Neuronal stem cell (in vitro differentiated cells): ENCODE results near the gene CLEC16A.

Source experiments
- DNase-seq: peaks from one replicate; pipeline ENCODE4 v3.0.0-alpha.2; 2013; ENCODE audit warnings: low spot score
- H2AFZ ChIP-seq: one replicate; pipeline ENCODE4 v1.6.1; 2013; ENCODE audit warnings: mild to moderate bottlenecking, low read length, inconsistent platforms
- H2AK5ac ChIP-seq: 2 replicates; pipeline ENCODE4 v1.6.1; 2013; ENCODE audit warnings: low read depth, mild to moderate bottlenecking, inconsistent platforms, low read length, moderate library complexity, mixed read lengths
- H2BK120ac ChIP-seq: 2 replicates; pipeline ENCODE4 v1.6.1; 2013; ENCODE audit warnings: low read depth, mild to moderate bottlenecking, inconsistent platforms, low read length, moderate library complexity, mixed read lengths
- H2BK12ac ChIP-seq: one replicate; pipeline ENCODE4 v1.6.1; 2013; ENCODE audit warnings: low read length, inconsistent platforms
- H2BK15ac ChIP-seq: 2 replicates; pipeline ENCODE4 v1.6.1; 2013; ENCODE audit warnings: mild to moderate bottlenecking, low read length, inconsistent platforms, mixed read lengths
- H2BK5ac ChIP-seq: one replicate; pipeline ENCODE4 v1.6.1; 2013; ENCODE audit warnings: inconsistent platforms, mild to moderate bottlenecking, low read length, moderate library complexity
- H3K14ac ChIP-seq: one replicate; pipeline ENCODE4 v1.6.1; 2013; ENCODE audit warnings: low read length, inconsistent platforms
- H3K18ac ChIP-seq: 2 replicates; pipeline ENCODE4 v1.6.1; 2013; ENCODE audit warnings: low read length, inconsistent platforms
- H3K23ac ChIP-seq: 2 replicates; pipeline ENCODE4 v1.6.1; 2013; ENCODE audit warnings: low read depth, mild to moderate bottlenecking, mixed read lengths, low read length, inconsistent platforms; ENCODE audit not compliant: poor library complexity
- H3K27ac ChIP-seq: replicated peaks from 3 replicates; pipeline ENCODE4 v1.5.1; 2013; ENCODE audit warnings: low read length, inconsistent platforms
- H3K27me3 ChIP-seq, 3 experiments: 2 replicates each; pipeline ENCODE4 v1.6.1; 2013; ENCODE audit warnings: low read length in 3 of 3, mild to moderate bottlenecking in 2 of 3, inconsistent platforms in 1 of 3, low read depth in 1 of 3, mixed read lengths in 1 of 3, moderate library complexity in 1 of 3; ENCODE audit not compliant: control insufficient read depth in 3 of 3, insufficient read depth in 3 of 3
- H3K36me3 ChIP-seq, 2 donors: replicated peaks in 1 of 2; 2 replicates each; pipeline ENCODE4 v1.6.1; 2013; ENCODE audit warnings: low read length in 2 of 2; ENCODE audit not compliant: control insufficient read depth in 2 of 2, insufficient read depth in 2 of 2
- H3K4ac ChIP-seq: 2 replicates; pipeline ENCODE4 v1.6.1; 2013; ENCODE audit warnings: inconsistent platforms, mild to moderate bottlenecking, low read length, moderate library complexity
- H3K4me1 ChIP-seq, 2 donors: 1 replicate in 1 of 2; 2 replicates in 1 of 2; pipeline ENCODE4 v1.6.1; 2013; ENCODE audit warnings: low read length in 2 of 2, low read depth in 1 of 2; ENCODE audit not compliant: control insufficient read depth in 2 of 2, insufficient read depth in 1 of 2
- H3K4me2 ChIP-seq: one replicate; pipeline ENCODE4 v1.6.1; 2013; ENCODE audit warnings: mild to moderate bottlenecking, low read length, inconsistent platforms; ENCODE audit not compliant: insufficient read depth, poor library complexity, severe bottlenecking
- H3K4me3 ChIP-seq, 2 donors: 2 replicates each; pipeline ENCODE4 v1.5.1; 2013; ENCODE audit warnings: low read length in 2 of 2, mild to moderate bottlenecking in 2 of 2, inconsistent platforms in 1 of 2, moderate library complexity in 1 of 2
- H3K79me1 ChIP-seq: one replicate; pipeline ENCODE4 v1.6.1; 2013; ENCODE audit warnings: low read depth, mild to moderate bottlenecking, inconsistent platforms, low read length, moderate library complexity
- H3K9ac ChIP-seq: one replicate; pipeline ENCODE4 v1.6.1; 2013; ENCODE audit warnings: mild to moderate bottlenecking, low read depth, low read length, inconsistent platforms; ENCODE audit not compliant: poor library complexity
- H3K9me3 ChIP-seq, 2 donors: replicated peaks in 1 of 2; 2 replicates each; pipeline versions ENCODE3 to v1.6.1; 2013; ENCODE audit warnings: low read length in 2 of 2, mild to moderate bottlenecking in 2 of 2, inconsistent platforms in 1 of 2, low read depth in 1 of 2, mixed read lengths in 1 of 2, moderate library complexity in 1 of 2; ENCODE audit not compliant: control insufficient read depth in 2 of 2, insufficient read depth in 1 of 2
- H4K8ac ChIP-seq: one replicate; pipeline ENCODE4 v1.6.1; 2013; ENCODE audit warnings: low read depth, mild to moderate bottlenecking, inconsistent platforms, low read length, moderate library complexity
- H4K91ac ChIP-seq: one replicate; pipeline ENCODE4 v1.6.1; 2013; ENCODE audit warnings: low read length, low read depth, mild to moderate bottlenecking, inconsistent platforms; ENCODE audit not compliant: poor library complexity
- WGBS, 2 donors: extraction: QIAGEN DNeasy Blood & Tissue Kit; methylation state at CpG; one replicate each; pipeline ENCODE4 v1.1.7; 2013; ENCODE audit warnings: missing lambda C conversion rate in 2 of 2, mixed read lengths in 1 of 2; ENCODE audit not compliant: insufficient read length in 2 of 2, insufficient replicate concordance in 1 of 2; ENCODE audit errors: extremely low coverage in 2 of 2; 5-methylcytosine and 5-hydroxymethylcytosine counted together

The CLEC16A gene

DNA sequence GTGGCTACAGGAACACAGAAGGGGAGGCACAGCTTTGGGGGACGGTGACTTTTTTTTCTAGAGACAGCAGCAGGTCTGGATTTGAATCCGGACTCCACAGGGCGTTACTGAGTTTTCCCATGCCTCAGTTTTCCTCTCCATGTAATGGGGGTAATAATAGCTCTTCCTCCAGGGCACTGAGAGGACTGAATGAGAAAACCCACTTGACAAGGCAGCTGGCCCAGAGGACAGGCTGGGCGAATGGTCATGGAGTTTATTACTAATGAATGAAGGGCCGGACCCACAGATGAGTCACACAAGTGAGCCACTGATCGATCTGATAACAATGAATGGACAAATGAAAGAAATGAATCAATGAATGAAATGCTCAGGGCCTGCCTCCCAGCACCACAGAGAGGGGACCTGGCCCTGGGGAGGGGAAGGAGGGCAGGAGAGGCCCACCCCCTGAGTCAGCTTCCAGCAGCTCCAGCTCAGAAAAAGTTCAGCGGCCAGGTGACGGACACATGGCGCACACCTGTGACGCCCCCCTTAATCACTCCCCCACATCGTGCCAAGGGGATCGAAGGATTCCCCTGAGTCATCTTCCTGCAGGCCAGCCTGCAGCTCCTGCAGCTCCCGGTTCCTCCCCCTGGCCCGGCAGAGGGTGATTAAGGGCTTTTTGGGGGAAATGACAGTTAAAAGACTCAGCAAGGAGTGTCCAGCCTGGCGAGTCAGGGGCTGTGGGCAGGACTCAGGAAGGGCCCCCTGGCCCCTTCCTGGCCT is 257.3 kb downstream of the CLEC16A start:
- no peak overlapping the region for H2BK120ac ChIP-seq
- H2BK12ac ChIP-seq: no peak overlapping the region
- H2AFZ ChIP-seq: peak overlapping the region; percentile 17
- H3K27ac ChIP-seq: no peak overlapping the region
- H2BK5ac ChIP-seq: no peak overlapping the region
- no peak overlapping the region for H3K9ac ChIP-seq
- H3K14ac ChIP-seq: no peak overlapping the region
- DNase-seq: no peak
- H3K4ac ChIP-seq: no peak overlapping the region
- H3K4me2 ChIP-seq: no peak overlapping the region
- peak overlapping the region; percentile 66 for H3K18ac ChIP-seq
- no peaks in the 10 kb centered on the region for H3K9me3 ChIP-seq
- H4K8ac ChIP-seq: no peak overlapping the region
- H2BK15ac ChIP-seq: no peak overlapping the region
- no peaks in the 10 kb centered on the region for H3K36me3 ChIP-seq
- H3K79me1 ChIP-seq: no peaks in the 10 kb centered on the region
- no CpG with 5 or more reads among the region's 15 CpGs for WGBS, 2 donors
- H4K91ac ChIP-seq: no peak overlapping the region
- H3K4me1 ChIP-seq: peaks cover 18 to 27% of the 10 kb centered on the region in 2 donors
- H2AK5ac ChIP-seq: no peak overlapping the region
- H3K23ac ChIP-seq: no peak overlapping the region
- H3K4me3 ChIP-seq: no peak overlapping the region
- no peaks in the 10 kb centered on the region for H3K27me3 ChIP-seq

DNA sequence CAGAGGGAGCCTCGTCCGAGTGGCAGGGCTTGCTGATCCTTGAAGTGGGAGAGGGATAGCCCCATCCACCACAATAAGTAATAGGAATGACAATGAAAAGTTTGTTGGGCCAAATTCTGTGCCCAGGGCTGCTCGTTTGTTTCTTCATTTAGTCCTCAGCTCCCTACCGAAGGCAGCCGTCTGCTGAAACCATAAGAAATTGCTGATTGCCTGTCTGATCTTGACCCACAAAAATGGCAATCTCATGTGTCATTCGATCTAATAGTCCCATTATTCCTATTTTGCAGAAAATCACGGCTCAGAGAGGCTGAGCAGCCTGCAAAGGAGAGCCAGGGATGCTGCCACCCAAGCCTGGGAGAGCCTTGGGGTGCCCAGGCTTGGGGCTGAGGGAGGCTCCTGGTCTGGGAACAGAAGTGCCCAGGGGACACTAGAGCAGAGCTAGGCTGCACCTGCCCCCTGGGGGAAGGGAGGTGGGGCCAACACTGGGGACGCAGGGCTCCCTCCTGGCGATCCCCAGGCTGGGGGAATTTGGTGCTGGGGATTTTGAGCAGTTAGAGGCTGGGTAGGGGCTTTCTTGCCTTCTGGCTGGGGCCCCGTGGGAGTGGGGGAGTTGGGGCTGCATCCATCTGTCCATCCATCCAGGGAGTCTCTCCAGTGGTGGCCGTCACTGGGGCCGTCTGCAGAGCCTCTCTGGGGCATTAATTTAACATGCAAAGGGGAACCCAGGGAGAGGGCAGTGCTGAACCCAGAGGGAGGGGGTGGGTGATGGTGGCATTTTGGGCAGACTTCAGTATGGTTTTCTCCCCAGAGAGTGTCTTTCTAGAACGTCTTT is 258.1 kb downstream of the CLEC16A start:
- no peaks in the 10 kb centered on the region for H3K27me3 ChIP-seq
- H4K91ac ChIP-seq: no peak overlapping the region
- no peak overlapping the region for H3K27ac ChIP-seq
- peak overlapping the region; percentile 17 for H2AFZ ChIP-seq
- no peak for DNase-seq
- H2BK12ac ChIP-seq: no peak overlapping the region
- no peak overlapping the region for H3K4me2 ChIP-seq
- no peak overlapping the region for H3K9ac ChIP-seq
- peak overlapping the region; percentile 23 for H3K23ac ChIP-seq
- H3K4me1 ChIP-seq: peaks cover 18 to 27% of the 10 kb centered on the region in 2 donors
- H3K79me1 ChIP-seq: no peaks in the 10 kb centered on the region
- peak overlapping the region; percentile 61 for H2BK15ac ChIP-seq
- no peak overlapping the region for H3K4me3 ChIP-seq
- H2BK5ac ChIP-seq: peak overlapping the region; percentile 80
- no CpG with 5 or more reads among the region's 13 CpGs for WGBS, 2 donors
- H3K14ac ChIP-seq: no peak overlapping the region
- H2AK5ac ChIP-seq: peak overlapping the region; percentile 1
- no peaks in the 10 kb centered on the region for H3K36me3 ChIP-seq
- peak overlapping the region; percentile 88 for H3K18ac ChIP-seq
- H3K9me3 ChIP-seq: peaks cover 0 to 2% of the 10 kb centered on the region in 2 donors
- H2BK120ac ChIP-seq: no peak overlapping the region
- H3K4ac ChIP-seq: no peak overlapping the region
- H4K8ac ChIP-seq: no peak overlapping the region

DNA sequence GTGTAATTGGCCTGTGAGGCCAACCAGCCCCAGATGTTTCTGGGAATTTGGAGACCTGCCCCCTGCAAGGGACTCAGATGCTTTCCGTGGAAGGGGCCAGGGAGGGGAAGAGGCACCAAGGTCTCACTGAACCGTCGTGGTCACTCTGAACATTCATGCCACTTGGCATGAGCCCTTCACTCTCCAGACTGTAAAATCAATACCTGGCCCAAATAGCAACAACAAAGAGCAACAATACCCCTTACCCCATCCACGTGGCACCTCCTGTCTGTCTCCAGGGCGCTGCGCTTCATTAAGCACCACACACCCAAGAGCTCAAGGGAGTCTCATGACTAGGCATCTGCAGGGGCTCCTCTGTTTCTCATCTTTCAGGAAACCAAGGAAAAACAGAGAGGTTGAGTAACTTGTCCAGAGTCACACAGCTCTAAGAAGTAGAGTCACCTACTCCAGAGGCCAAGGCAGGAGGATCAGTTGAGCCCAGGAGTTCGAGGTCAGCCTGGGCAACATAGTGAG is 258.8 kb downstream of the CLEC16A start:
- H2AK5ac ChIP-seq: peak overlapping the region; percentile 1
- H3K23ac ChIP-seq: no peak overlapping the region
- no peak overlapping the region for H3K14ac ChIP-seq
- no peak overlapping the region for H3K9ac ChIP-seq
- H3K79me1 ChIP-seq: no peaks in the 10 kb centered on the region
- peak overlapping the region; percentile 61 for H2BK15ac ChIP-seq
- H4K91ac ChIP-seq: no peak overlapping the region
- no CpG with 5 or more reads among the region's 7 CpGs for WGBS, 2 donors
- no peak overlapping the region for H2BK120ac ChIP-seq
- no peak overlapping the region for H3K27ac ChIP-seq
- H3K27me3 ChIP-seq: no peaks in the 10 kb centered on the region
- H3K36me3 ChIP-seq: no peaks in the 10 kb centered on the region
- H3K9me3 ChIP-seq: peaks cover 2 to 3% of the 10 kb centered on the region in 2 donors
- H2BK12ac ChIP-seq: no peak overlapping the region
- peaks cover 18 to 25% of the 10 kb centered on the region in 2 donors for H3K4me1 ChIP-seq
- H3K4ac ChIP-seq: no peak overlapping the region
- no peak overlapping the region for H3K4me2 ChIP-seq
- no peak for DNase-seq
- no peak overlapping the region for H4K8ac ChIP-seq
- H3K4me3 ChIP-seq: no peak overlapping the region
- no peak overlapping the region for H3K18ac ChIP-seq
- H2BK5ac ChIP-seq: no peak overlapping the region
- H2AFZ ChIP-seq: no peak overlapping the region

DNA sequence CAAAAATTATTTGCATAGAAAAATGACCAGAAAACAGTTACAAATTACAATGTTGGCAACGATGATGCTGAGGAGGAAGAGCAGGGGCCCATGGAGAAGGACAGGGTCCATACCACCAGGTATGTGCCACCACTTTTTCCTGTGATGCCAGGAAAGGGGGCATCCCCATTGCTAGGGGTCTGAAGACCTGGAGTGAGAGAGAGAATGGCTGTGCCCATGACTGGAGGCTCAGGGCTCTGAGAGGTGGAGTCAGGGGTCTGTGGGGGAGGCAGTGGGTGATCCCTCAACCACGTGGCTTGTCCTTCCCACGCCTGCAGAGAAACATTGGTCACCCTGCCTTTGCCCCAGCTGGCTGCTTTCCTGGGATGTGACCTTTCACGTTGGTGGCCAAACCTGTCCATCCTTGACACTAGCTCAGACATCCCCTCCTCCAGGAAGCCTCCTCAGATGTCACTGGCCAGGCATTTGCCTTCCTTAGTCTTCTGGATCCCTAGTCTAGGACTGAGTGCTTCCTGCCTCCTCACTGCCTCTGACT is 260.2 kb downstream of the CLEC16A start:
- H2BK15ac ChIP-seq: no peak overlapping the region
- WGBS, 2 donors: no CpG with 5 or more reads among the region's 4 CpGs
- no peak overlapping the region for H2BK12ac ChIP-seq
- no peak overlapping the region for H2BK120ac ChIP-seq
- H3K9ac ChIP-seq: no peak overlapping the region
- DNase-seq: no peak
- H3K4me3 ChIP-seq: no peak overlapping the region
- no peak overlapping the region for H3K4ac ChIP-seq
- no peak overlapping the region for H3K27ac ChIP-seq
- no peak overlapping the region for H2AFZ ChIP-seq
- H3K9me3 ChIP-seq: peaks cover 3 to 5% of the 10 kb centered on the region in 2 donors
- H4K8ac ChIP-seq: no peak overlapping the region
- peak overlapping the region; percentile 59 for H3K18ac ChIP-seq
- no peaks in the 10 kb centered on the region for H3K27me3 ChIP-seq
- H3K23ac ChIP-seq: peak overlapping the region; percentile 44
- H3K4me2 ChIP-seq: no peak overlapping the region
- H3K79me1 ChIP-seq: no peaks in the 10 kb centered on the region
- H3K36me3 ChIP-seq: no peaks in the 10 kb centered on the region
- H3K4me1 ChIP-seq: peaks cover 16 to 25% of the 10 kb centered on the region in 2 donors
- no peak overlapping the region for H2BK5ac ChIP-seq
- H3K14ac ChIP-seq: no peak overlapping the region
- no peak overlapping the region for H4K91ac ChIP-seq
- peak overlapping the region; percentile 90 for H2AK5ac ChIP-seq
